Pancreas (tissue), 10 donors: ENCODE measurements around the gene STAG1. TPM values are rescaled to one million over a fixed set of nuclear protein-coding genes. Genes with fewer than 3 reads are reported as not detected.

Experiments used
- ATAC-seq, 4 donors: fragments of 200-7000 bp; cut with Tn5 transposase; one replicate each; pipeline versions ENCODE4 v1.8.0 to v1.9.1; 2020; ENCODE audit warnings: mild to moderate bottlenecking in 4 of 4, moderate library complexity in 4 of 4
- DNase-seq, 6 donors: peaks; one replicate each; pipeline ENCODE4 v3.0.0-alpha.2; 2020
- FAIRE-seq: peaks from 2 replicates; lab custom pipeline; 2012; peaks lifted over from hg19 to GRCh38; lab: Jason Lieb, UNC
- H3K27ac ChIP-seq, 4 donors: fragments of 200-600 bp; sonication (generic); 1 replicate in 3 of 4; 2 replicates in 1 of 4; pipeline versions ENCODE4 v1.5.0 to v1.8.0; 2020
- H3K27me3 ChIP-seq, 4 donors: fragments of 200-600 bp; one replicate each; pipeline ENCODE4 v1.8.0; 2021
- H3K36me3 ChIP-seq, 3 donors: fragments of 200-600 bp; sonication (generic) in 1 of 3; one replicate each; pipeline versions ENCODE4 v1.5.0 to v1.8.0; 2020 to 2021
- H3K4me1 ChIP-seq, 3 donors: fragments of 200-600 bp; one replicate each; pipeline ENCODE4 v1.8.0; 2021
- H3K4me3 ChIP-seq, 4 donors: fragments of 200-600 bp; sonication (generic) in 2 of 4; one replicate each; pipeline versions ENCODE4 v1.5.0 to v1.8.0; 2020 to 2021
- H3K9me3 ChIP-seq, 4 donors: fragments of 200-600 bp; one replicate each; pipeline ENCODE4 v1.8.0; 2021
- WGBS, 2 donors: extraction: QIAGEN DNeasy Blood & Tissue Kit; methylation state at CpG; one replicate each; pipeline ENCODE4 v1.1.7; 2013; 5-methylcytosine and 5-hydroxymethylcytosine counted together
- intact Hi-C, 3 donors: fragments of 100-400 bp; cut with DNase I; formaldehyde crosslinking; loops; one replicate each; pipeline versions ENCODE4 v1.11.1 to v1.14.2; 2022
- polyA plus RNA-seq, 2 donors: library from polyadenylated mRNA; stranded (reverse); fragments of 200-250 nt; gene quantifications; one replicate each; pipeline ENCODE4 v1.2.3, GENCODE V29; 2013
- total RNA-seq, 6 donors: library from RNA; stranded (reverse); fragmentation: NEBNext Ultra II Directional in 4 of 6; extraction: Animal tissue kit (Norgen Biotek cat#: 25700) in 4 of 6; gene quantifications; one replicate each; pipeline versions ENCODE4 v1.2.1 to v1.2.4, GENCODE V29; 2021 to 2023
- TF ChIP-seq, protein P1 (sequence below), 4 donors: fragments of 200-600 bp; sonication (generic) in 3 of 4; IDR thresholded peaks; one replicate each; pipeline versions ENCODE4 v1.5.0 to v1.8.0; 2021; ENCODE audit warnings: antibody characterized with exemption in 4 of 4
- donor health status: healthy with polysubstance abuse.
- donor health status: DM: no; HTN: no; CAD: no; lungs with moderate emphysema.
- donor health status: DM: no; HTN: no; CAD: no.
- donor health status: control.
- donor health status: control.
- donor health status: Bipolar disorder and iron deficiency.
- donor health status: DM: yes; HTN: yes; CAD: no.
- donor health status: DM: no; HTN: no; CAD: no.
- donor health status: DM: no; HTN: no; CAD: no.
- donor health status: DM: yes; HTN: yes; CAD: no.

STAG1 gene
- total and polyA plus RNA-seq, 8 donors = 6.8 to 24.1 (median 18.6) TPM

DNA sequence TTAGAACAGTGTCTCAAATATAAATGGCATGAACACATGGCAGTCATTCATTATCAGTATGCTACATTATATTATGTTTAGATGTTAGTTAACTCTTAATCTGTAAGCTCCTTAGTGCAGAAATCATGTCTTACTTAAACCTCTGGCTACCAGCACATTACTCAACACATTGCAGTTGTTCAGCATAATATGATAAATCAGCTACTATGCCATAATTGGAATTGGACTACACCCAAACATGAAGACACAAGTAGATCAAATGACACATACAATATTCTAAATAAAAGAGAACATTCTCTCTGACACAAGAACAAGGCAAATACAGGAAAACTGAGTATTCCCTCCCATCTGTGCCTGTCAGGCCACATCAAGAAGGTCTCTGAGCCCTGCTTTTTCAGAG is 385.9 kb downstream of the STAG1 start:
- Histone ChIP-seq H3K27ac (no peak overlapping the region), H3K4me1 (no peaks in the 10 kb centered on the region), H3K27me3 (no peaks in the 10 kb centered on the region), H3K36me3 (peaks cover 0 to 8% (median 0%) of the 10 kb centered on the region in 3 donors), H3K9me3 (no peaks in the 10 kb centered on the region), H3K4me3 (no peak overlapping the region)
- FAIRE-seq (no peak), ATAC-seq (no peak), DNase-seq (no peak)
- intact Hi-C loops = no loop called here
- TF ChIP-seq, protein P1, sequence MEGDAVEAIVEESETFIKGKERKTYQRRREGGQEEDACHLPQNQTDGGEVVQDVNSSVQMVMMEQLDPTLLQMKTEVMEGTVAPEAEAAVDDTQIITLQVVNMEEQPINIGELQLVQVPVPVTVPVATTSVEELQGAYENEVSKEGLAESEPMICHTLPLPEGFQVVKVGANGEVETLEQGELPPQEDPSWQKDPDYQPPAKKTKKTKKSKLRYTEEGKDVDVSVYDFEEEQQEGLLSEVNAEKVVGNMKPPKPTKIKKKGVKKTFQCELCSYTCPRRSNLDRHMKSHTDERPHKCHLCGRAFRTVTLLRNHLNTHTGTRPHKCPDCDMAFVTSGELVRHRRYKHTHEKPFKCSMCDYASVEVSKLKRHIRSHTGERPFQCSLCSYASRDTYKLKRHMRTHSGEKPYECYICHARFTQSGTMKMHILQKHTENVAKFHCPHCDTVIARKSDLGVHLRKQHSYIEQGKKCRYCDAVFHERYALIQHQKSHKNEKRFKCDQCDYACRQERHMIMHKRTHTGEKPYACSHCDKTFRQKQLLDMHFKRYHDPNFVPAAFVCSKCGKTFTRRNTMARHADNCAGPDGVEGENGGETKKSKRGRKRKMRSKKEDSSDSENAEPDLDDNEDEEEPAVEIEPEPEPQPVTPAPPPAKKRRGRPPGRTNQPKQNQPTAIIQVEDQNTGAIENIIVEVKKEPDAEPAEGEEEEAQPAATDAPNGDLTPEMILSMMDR (IDR thresholded peaks at IDR 0.05) = no peak

DNA sequence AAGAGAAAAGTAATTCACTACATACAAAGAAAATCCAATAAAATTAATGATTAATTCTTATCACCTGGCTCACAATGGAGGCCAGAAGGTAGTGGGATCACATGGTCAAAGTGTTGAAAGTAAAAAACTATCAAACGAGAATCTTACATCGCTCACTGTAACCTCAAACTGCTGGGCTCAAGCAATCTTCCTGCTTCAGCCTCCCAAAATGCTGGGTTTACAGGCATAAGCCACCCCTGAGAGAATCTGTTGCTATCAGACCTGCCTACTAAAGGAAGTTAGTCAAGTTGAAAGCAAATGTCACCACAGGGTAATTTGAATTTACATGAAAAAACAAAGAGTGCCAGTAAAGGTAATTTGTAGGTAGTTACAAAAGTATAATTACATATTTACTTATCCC is 398.7 kb downstream of the STAG1 start:
- 25% methylated on average over 2 of the region's 2 CpGs for WGBS, 2 donors

DNA sequence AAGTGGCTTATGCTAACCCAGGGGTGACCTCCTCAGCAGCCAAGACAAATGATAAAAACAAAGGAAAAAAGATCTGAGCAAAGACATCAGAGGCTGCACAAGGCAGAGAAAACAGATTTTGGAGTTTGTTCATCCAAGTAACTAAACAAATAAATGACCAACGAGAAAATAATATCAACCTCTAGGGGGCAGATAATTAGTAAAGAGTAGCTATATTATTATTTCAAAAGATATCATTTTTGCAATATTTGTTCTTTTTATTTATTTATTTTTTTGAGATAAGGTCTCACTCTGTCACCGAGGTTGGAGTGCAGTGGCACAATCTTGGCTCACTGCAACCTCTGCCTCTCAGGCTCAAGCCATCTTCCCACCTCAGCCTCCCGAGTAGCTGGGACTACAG is 400.3 kb downstream of the STAG1 start:
- Histone ChIP-seq H3K9me3 (no peaks in the 10 kb centered on the region), H3K4me1 (peaks cover 5 to 9% (median 7%) of the 10 kb centered on the region in 3 donors), H3K27me3 (no peaks in the 10 kb centered on the region), H3K27ac (no peak overlapping the region), H3K36me3 (peaks cover 0 to 17% (median 0%) of the 10 kb centered on the region in 3 donors), H3K4me3 (no peak overlapping the region)
- TF ChIP-seq, protein P1 (IDR thresholded peaks at IDR 0.05) = no peak
- WGBS, 2 donors = 38 to 48% methylated on average over 3 of the region's 3 CpGs
- no peak for DNase-seq
- intact Hi-C loops = no loop called here
- no peak for ATAC-seq
- no peak for FAIRE-seq

More for the DNA sequence above, 398.7 kb downstream of the STAG1 start:
- ATAC-seq = peak in 3 of 4 donors; percentile 41 to 72 (median 67)
- no peak for DNase-seq
- no peak overlapping the region for H3K4me3 ChIP-seq
- H3K27ac ChIP-seq = no peak overlapping the region
- peaks cover 0 to 14% (median 0%) of the 10 kb centered on the region in 3 donors for H3K36me3 ChIP-seq
- H3K27me3 ChIP-seq = no peaks in the 10 kb centered on the region
- no peaks in the 10 kb centered on the region for H3K9me3 ChIP-seq
- intact Hi-C loops = no loop called here
- peaks cover 5 to 9% (median 7%) of the 10 kb centered on the region in 3 donors for H3K4me1 ChIP-seq
- no peak for FAIRE-seq
- TF ChIP-seq, protein P1 (IDR thresholded peaks at IDR 0.05) = no peak

DNA sequence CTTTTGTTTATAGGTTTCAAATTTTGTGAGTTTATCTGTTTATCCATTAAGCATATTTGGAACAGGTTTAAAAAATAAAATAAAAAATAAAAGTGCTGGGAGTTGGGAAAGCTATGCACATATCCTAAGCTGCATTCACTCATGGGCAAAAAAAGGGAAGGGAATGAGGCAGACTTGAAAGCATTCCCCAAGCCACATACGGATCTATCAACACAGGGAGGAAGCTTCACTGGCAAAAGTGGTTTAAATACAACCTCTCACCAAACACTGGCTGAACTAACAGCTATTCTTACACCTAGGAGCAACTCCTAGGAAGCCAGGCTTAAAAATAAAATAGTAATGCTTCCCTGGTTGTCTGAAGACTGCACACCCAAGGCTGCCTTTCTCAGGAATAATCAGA is 400.8 kb downstream of the STAG1 start:
- 74 to 85% methylated on average over 1 of the region's 1 CpG for WGBS, 2 donors
- peaks cover 5 to 9% (median 7%) of the 10 kb centered on the region in 3 donors for H3K4me1 ChIP-seq
- FAIRE-seq = no peak
- no peaks in the 10 kb centered on the region for H3K27me3 ChIP-seq
- H3K9me3 ChIP-seq = no peaks in the 10 kb centered on the region
- no peak for ATAC-seq
- intact Hi-C loops = no loop called here
- no peak overlapping the region for H3K27ac ChIP-seq
- DNase-seq = no peak
- TF ChIP-seq, protein P1 (IDR thresholded peaks at IDR 0.05) = no peak
- H3K4me3 ChIP-seq = no peak overlapping the region
- H3K36me3 ChIP-seq = peaks cover 0 to 15% (median 0%) of the 10 kb centered on the region in 3 donors

DNA sequence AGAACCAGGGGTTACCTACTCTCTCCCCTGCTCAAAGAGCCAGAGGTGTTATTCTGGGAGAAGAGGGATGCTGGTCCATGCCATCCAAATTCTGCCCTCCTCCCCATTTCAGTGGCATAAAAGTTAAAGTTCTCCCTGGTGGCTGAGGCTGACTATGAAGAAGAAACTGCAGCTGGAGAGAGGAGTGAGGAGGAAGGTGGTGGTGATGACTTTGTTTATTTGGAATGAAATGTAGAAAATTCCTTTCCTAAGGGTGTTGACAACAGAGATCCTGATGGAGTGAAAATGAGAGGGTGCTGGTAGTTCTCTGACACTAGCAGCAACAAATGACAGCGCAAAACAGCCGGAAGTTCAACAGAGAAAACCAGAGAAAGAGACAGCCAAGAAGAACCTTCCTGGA is 401.6 kb downstream of the STAG1 start:
- intact Hi-C loops = no loop called here
- no peak for DNase-seq
- 93 to 97% methylated on average over 2 of the region's 2 CpGs for WGBS, 2 donors
- no peak for FAIRE-seq
- Histone ChIP-seq H3K27me3 (no peaks in the 10 kb centered on the region), H3K36me3 (peaks cover 0 to 15% (median 0%) of the 10 kb centered on the region in 3 donors), H3K27ac (no peak overlapping the region), H3K4me1 (peaks cover 5 to 9% (median 7%) of the 10 kb centered on the region in 3 donors), H3K4me3 (no peak overlapping the region), H3K9me3 (no peaks in the 10 kb centered on the region)
- no peak for ATAC-seq
- TF ChIP-seq, protein P1 (IDR thresholded peaks at IDR 0.05) = no peak
